HepG2 (cell line): Measurements from ENCODE around the gene MIEF2.

Experiments used
- HNF4G ChIP-seq, 2 experiments: sonication (generic) in 1 of 2; formaldehyde crosslinking in 1 of 2; IDR thresholded peaks; 2 replicates each; pipeline versions ENCODE4 v1.4.0 to v1.6.1; 2011 to 2020; ENCODE audit warnings: borderline replicate concordance in 2 of 2, low read depth in 2 of 2, mild to moderate bottlenecking in 2 of 2, low read length in 1 of 2, missing genetic modification reagents in 1 of 2, moderate library complexity in 1 of 2
- HOXA7 ChIP-seq: sonication (generic); formaldehyde crosslinking; IDR thresholded peaks from 2 replicates; pipeline ENCODE4 v1.8.1; 2022; ENCODE audit warnings: mild to moderate bottlenecking, missing genetic modification reagents, moderate library complexity
- KAT7 ChIP-seq: IDR thresholded peaks from 2 replicates; pipeline ENCODE4 v1.6.1; 2018; ENCODE audit warnings: borderline replicate concordance, missing compliant biosample characterization
- NFE2L2 ChIP-seq: fragments of 150-350 bp; IDR thresholded peaks from 2 replicates; pipeline ENCODE4 v1.6.1; 2014; ENCODE audit warnings: low read length
- SAFB2 ChIP-seq: sonication (generic); formaldehyde crosslinking; IDR thresholded peaks from 2 replicates; pipeline ENCODE4 v1.5.1; 2020; ENCODE audit warnings: missing genetic modification reagents, low read depth, mild to moderate bottlenecking, borderline replicate concordance
- TBL1XR1 ChIP-seq: fragments of 150-350 bp; IDR thresholded peaks from 2 replicates; pipeline ENCODE4 v1.6.1; 2014; ENCODE audit warnings: borderline replicate concordance, low read length; ENCODE audit not compliant: partially characterized antibody
- THAP8 ChIP-seq: sonication (generic); formaldehyde crosslinking; IDR thresholded peaks from 2 replicates; pipeline ENCODE4 v1.5.1; 2020; ENCODE audit warnings: missing genetic modification reagents, mild to moderate bottlenecking, borderline replicate concordance
- ZBTB20 ChIP-seq: sonication (generic); formaldehyde crosslinking; IDR thresholded peaks from 2 replicates; pipeline ENCODE4 v1.8.1; 2023; ENCODE audit warnings: missing genetic modification reagents, low read depth, mild to moderate bottlenecking, borderline replicate concordance
- ZFX ChIP-seq: sonication (generic); formaldehyde crosslinking; IDR thresholded peaks from 2 replicates; pipeline ENCODE4 v1.4.0; 2020; ENCODE audit warnings: mild to moderate bottlenecking, low read depth, missing genetic modification reagents, moderate library complexity
- ZNF589 ChIP-seq: sonication (generic); formaldehyde crosslinking; conservative IDR thresholded peaks from 2 replicates; pipeline ENCODE4 v1.8.0; 2022; ENCODE audit warnings: mild to moderate bottlenecking, moderate library complexity, missing genetic modification reagents

GRCh38 chr17:18256776-18257175, 3.7 kb upstream of the MIEF2 start:
- TF ChIP-seq ZBTB20 (CRISPR knock-in tag) (no peak), SAFB2 (CRISPR knock-in tag) (no peak), HOXA7 (CRISPR knock-in tag) (no peak), HNF4G (IDR thresholded peaks at IDR 0.05; ENCODE audit: borderline replicate concordance, low read depth, low read length) (no peak), HNF4G (CRISPR knock-in tag; IDR thresholded peaks at IDR 0.05; ENCODE audit: borderline replicate concordance, low read depth) (no peak), TBL1XR1 (no peak), ZFX (CRISPR knock-in tag) (no peak), ZNF589 (CRISPR knock-in tag) (no peak), KAT7 (CRISPR knock-in tag) (no peak), THAP8 (CRISPR knock-in tag) (no peak), NFE2L2 (no peak)
